ENCODE measurements around the gene AIF1L.

Gene AIF1L

DNA sequence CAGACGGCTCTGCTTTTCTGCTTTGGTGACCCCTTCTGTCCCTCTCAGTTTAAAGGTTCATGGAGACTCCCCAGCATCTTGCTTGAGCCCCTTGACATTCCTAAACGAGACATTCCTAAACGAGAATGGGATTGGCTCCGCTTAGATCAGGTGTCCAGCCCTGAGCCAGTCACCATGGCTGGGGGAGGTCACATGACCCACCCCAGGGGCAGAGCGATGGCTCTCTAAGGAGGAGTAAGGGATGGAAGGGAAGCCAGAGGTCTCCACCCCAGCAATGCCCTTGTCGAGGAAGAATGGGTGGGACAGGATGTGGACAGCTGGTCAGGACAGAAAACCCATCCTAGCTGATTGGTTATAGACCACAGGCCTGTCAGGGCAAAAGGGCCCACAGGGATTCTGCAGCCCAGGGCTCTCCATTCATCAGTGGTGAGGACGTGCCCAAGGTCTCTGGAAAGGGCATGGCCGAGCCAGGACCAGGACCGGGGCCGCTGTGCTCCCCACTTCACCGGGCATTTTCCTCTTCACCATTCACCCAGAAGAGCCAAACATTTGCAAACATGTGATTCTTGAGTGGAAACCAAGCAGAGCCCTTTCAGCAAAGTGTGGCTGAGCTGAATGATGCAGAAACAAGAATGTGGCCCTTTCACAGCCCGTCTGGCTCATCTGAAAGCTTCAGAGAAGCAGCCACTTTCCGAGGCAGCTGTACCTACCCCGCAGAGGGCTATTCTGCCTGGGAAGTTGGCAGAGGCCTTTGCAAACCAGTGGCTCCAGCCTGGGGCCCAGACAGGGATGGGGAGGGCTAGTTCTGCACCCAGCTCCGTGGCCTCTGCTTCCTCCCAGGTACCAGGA lies 19.8 kb upstream of the AIF1L start:
- DNase-seq (ENCODE audit: extremely low spot score, insufficient read length, low read depth) (no peak), FAIRE-seq (no peak)

DNA sequence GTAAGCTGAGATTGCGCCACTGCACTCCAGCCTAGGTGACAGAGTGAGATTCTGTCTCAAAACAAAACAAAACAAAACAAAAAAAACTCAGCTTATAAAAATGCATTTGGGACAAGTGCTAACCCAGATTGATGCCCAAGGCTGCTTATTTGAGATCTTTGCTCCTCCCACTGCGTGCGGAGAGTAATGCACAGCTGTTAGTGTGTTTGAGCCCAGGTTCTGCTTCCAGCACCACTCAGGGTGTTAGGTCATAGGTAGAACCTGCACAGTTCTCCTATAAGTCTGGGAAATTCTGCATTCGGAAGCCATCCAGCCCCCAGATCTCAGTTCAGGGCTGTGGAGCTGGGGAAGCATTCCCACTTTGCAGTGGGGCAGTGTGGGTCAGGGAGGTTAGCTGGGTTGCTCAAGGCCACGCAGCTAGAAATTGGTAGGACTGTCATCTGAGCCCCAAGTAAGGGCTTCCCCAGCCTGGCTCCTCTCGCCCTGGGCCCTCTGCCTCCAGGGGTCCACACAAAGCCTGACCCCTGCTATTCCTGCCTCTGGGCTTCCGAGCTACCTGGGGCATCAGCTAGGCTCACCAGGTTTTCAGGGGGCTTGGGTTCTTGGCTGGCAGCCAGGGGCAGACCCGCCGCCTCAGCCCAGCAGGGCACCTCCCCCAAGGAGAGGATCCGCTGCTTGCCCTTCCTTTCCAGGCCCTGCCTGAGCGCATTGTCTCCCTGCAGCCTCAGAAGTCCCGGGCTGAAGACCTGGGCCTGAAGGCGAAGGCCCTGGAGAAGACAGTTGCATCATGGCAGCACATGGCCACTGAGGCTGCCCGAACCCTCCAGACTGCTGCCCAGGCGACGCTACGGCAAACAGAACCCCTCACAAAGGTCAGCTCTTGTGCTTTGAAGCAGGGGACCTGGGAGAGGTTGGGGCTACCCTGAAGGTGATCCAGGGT lies 17.6 kb upstream of the AIF1L start:
- no peak for DNase-seq (ENCODE audit: extremely low spot score, insufficient read length, low read depth)
- no peak for FAIRE-seq

DNA sequence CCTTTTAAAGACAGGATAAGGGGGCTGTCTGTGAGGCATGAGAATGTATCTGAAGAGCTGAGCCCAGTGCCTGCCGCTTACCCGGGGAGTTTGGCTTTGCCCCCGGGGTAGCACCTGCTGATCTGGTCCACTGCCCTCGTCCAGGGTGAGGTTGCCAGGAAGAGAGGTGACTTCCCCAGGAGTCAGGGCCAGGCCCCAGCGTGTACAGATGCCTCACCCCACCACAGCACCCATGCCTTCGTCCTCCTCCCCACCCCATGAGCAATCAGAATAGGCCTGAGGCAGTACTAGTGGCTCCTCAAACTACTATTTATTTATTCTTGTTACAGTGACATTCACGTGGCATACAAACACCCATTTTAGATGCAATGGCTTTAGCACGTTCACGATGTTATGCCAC lies 15.7 kb upstream of the AIF1L start:
- no peak for FAIRE-seq
- DNase-seq (ENCODE audit: extremely low spot score, insufficient read length, low read depth), result no peak

DNA sequence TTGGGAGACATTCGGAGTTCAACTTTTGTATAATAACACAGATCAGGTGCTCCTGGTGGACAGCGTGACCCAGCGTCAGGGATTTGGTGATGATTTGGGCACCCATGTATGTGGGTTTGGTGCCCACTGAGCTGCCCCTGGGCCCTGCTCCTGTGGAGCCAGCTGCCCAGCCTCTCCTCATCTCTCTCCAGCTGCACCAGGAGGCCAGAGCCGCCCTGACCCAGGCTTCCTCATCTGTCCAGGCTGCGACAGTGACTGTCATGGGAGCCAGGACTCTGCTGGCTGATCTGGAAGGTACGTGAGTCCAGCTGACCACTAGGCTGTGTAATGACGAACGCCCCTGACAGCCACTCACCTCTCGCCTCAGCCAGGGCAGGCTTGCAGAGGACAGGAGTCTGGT lies 14.5 kb upstream of the AIF1L start:
- FAIRE-seq (no peak), DNase-seq (ENCODE audit: extremely low spot score, insufficient read length, low read depth) (no peak)

DNA sequence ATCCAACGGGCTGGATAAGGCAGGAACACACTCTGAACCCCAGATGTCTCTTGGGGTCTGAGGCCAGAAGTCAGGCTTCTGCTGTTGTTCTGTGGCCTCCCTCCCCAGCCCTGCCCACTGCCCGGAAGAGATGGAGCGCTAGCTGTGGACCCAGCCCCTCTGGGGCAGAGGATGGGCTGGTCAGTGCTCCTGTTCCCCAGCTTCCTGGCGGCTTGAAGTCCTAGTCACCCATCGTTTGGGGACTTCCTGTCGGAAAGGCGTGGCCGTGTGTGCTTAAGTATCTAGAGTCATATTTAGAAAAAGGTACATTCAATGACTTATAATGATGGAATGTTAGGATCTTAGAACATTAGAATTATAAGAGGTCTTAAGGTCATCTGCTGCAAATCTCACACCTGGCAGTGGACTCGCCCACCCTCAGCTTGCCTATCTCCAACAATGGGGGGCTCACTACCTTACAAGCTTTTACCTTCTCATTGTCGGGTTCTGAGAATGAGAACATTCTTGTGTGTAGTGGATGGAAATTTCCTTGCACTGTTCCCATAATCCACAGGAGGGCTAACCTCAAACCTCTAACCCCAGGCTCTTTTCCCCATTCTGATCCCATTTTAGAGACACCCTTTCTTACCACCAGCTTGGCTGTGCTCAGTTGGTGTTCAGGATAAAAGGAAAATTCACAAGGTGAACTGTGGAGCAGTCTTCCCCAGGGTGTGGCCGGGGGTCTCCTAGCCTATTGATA lies 13.4 kb upstream of the AIF1L start:
- DNase-seq (ENCODE audit: extremely low spot score, insufficient read length, low read depth), result no peak
- no peak for FAIRE-seq

DNA sequence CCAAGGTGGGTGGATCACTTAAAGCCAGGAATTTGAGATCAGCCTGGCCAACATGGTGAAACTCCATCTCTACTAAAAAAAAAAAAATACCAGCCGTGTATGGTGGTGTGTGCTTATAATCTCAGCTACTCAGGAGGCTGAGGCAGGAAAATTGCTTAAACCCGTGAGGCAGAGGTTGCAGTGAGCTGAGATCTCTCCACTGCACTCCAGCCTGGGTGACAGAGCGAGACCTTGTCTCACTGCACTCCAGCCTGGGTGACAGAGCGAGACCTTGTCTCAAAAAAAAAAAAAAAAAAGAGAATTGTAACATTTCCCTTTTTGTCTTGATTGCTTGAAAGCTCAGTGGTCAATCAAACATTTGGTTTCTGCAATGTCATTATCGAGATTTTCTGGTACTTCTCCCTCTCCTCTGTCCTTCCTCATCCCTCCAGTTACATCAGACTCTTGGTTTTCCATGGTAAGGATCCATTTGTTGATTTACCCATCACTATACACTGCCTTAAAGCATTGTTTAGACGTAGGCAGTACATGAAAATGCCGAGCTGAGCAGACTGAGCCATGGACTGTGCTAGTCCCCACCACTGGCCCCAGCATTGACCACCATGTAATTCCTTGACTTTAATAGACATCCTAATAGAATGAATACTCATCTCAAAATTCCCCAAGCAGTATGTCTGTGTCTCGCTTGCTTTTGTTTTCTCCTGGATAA lies 11.5 kb upstream of the AIF1L start:
- DNase-seq (ENCODE audit: extremely low spot score, insufficient read length, low read depth), result no peak
- FAIRE-seq, result no peak

DNA sequence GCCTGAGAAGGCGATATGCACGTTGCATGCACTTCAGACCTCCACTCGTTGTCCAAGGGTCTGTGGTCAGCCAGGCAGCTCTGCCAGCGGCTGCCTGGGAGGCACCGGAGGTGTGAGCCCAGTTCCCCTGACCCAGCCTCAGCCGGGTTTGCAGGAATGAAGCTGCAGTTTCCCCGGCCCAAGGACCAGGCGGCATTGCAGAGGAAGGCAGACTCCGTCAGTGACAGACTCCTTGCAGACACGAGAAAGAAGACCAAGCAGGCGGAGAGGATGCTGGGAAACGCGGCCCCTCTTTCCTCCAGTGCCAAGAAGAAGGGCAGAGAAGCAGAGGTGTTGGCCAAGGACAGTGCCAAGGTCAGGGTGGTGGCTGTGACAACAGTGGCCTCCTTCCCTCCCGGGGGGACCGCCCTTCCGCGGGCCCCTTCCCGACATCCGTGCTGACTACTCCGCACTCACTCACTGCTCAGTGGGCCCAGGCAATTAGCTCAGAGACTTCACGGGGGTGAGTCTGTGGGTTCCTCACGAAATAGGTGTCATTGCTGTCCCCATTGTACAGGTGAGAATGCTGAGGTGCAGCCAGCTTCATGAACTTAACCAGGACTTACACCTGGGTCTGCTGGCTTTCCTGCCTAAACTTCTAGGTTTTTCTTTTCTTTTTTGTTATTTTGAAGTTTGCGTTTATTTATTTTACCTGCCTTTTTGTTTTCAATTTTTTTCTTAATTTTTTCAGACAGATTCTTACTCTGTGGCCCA lies 10.8 kb upstream of the AIF1L start:
- no peak for DNase-seq (ENCODE audit: extremely low spot score, insufficient read length, low read depth)
- no peak for FAIRE-seq

DNA sequence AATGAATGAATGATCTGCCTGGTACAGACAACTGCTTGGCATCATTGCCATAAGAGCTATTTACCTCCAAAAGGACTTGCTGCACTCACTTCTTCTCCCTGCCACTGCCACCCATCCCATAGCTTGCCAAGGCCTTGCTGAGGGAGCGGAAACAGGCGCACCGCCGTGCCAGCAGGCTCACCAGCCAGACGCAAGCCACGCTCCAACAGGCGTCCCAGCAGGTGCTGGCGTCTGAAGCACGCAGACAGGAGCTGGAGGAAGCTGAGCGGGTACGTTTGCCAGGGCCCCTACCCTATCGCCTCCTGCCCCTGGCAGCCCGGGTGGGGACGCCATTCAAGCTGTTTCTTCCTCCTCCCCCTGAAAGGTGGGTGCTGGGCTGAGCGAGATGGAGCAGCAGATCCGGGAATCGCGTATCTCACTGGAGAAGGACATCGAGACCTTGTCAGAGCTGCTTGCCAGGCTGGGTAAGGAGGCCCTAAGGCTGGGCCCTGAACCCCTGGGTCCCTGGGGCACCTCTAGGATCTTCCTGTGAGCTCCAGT lies 8.9 kb upstream of the AIF1L start:
- DNase-seq (ENCODE audit: extremely low spot score, insufficient read length, low read depth) (no peak), FAIRE-seq (no peak)

DNA sequence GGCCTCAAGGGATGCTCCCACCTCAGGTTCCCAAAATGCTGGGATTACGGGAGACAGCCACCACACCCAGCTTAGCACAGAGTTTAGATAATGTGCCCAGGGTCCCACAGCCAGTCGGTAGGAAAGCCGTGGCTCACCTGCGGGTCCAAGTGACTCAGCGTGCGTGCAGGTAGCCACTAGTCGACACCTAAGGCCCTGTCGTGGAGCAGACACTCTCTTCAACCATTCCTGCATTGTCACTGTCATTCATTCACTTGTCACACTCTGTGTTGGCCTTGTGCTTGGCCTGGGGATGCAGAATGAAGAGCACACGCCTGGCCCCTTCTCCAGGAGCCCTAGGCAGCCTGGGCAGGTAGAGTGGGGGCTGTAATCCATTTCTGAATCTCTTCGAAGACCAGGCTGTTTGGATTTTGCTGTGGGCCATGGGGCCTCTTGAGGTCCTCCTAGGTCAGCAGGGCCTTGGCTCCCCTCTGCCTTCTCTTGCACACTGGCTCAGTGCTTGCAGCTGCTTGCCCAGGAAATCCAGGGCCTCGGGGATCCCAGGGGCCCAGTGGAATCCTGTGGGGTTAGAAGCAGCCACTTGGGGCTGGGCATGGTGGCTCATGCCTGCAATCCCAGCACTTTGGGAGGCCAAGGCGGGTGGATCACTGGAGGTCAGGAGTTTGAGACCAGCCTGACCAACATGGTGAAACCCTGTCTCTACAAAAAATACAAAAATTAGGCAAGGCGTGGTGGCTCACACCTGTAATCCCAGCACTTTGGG lies 6.1 kb upstream of the AIF1L start:
- no peak for FAIRE-seq
- no peak for DNase-seq (ENCODE audit: extremely low spot score, insufficient read length, low read depth)

DNA sequence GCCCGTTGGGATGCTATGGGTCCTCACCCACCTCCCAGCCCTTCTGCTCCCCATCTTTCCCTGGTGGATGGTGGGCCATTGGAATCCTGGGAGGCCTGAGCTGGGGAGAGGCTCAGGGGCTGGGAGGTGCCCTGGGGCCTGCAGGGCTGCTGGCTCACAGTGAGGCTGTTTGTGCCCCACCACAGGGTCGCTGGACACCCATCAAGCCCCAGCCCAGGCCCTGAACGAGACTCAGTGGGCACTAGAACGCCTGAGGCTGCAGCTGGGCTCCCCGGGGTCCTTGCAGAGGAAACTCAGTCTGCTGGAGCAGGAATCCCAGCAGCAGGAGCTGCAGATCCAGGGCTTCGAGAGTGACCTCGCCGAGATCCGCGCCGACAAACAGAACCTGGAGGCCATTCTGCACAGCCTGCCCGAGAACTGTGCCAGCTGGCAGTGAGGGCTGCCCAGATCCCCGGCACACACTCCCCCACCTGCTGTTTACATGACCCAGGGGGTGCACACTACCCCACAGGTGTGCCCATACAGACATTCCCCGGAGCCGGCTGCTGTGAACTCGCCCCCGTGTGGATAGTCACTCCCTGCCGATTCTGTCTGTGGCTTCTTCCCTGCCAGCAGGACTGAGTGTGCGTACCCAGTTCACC lies 4.9 kb upstream of the AIF1L start:
- FAIRE-seq (no peak), DNase-seq (ENCODE audit: extremely low spot score, insufficient read length, low read depth) (no peak)

DNA sequence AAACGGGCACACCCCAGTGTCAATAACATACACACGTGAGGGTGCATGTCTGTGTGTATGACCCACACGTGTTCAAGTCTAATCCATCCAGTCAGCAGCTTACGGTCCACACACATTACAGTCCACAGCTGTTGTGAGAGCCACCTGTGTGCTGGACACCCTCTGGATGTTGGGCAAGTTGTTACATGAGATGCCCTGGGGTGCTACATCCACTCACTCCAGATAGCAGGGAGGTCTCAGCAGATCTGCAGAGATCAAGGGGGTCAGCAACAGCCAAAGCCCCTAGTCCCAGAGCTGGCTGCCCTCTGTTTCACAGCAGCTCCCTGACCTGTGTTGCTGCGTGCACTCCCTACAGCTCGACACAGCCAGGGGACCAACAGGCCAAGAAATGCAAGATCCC lies 4.3 kb upstream of the AIF1L start:
- DNase-seq (ENCODE audit: extremely low spot score, insufficient read length, low read depth), result no peak
- no peak for FAIRE-seq

DNA sequence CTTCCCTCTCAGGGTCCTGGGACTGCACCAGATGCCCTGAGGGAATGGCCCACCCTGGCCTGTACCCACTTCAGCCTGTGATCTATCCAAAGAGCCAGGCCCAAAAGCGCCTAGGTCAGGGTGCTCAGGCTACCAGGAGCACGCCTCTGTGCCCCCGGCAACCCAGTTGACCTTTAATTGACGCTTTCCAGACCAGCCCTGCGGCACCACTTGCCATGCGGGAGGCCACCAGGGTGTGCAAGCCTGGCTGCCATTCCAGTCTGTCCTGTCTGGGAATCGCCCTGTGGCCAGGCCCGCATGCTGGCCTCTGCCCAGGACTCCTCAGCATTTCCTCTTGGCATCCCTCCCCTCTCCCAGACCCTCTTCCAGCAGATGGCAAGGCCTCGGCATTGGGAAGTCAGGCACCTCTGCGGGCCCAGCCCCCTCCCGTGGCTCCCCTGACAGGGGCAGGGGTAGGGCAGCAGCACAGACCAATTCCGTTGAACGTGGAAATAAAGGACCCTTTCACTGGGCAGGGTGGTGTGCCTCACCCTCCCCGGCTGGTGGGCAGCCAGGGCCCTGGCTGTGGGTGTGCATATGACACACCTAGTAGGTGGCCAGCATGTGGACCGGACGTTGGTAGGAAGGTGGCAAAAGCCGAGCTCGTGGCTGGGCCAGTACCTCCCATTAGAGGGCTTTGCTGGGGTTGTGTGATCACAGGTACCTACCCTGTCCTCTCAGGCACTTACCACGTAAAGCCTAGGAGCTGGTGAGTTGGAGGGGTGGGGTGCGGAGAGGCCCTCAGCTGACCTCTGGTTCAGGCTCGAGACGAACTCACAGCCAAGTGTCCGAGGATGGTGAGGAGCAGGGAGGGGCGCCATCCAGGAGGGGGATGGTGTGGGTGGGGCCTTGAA lies 3.5 kb upstream of the AIF1L start:
- FAIRE-seq (no peak), DNase-seq (ENCODE audit: extremely low spot score, insufficient read length, low read depth) (no peak)

DNA sequence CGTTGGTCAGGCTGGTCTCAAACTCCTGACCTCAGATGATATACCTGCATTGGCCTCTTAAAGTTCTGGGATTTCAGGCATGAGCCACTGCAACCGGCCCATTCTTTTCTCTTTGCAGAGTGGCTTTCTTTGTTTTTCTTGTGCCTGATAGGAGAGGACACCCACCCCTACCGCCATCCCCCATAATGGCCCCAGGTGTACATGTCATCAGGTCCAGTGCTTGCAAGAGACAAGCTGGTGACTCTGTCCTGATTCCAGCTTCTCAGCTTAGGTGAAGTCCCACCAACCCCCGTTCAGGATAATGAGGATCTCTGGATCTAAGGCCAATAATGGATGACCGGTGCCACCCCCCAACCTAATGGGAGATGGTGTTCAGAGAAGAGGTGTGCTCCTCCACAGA lies 2.3 kb upstream of the AIF1L start:
- FAIRE-seq, result no peak
- DNase-seq (ENCODE audit: extremely low spot score, insufficient read length, low read depth), result no peak

DNA sequence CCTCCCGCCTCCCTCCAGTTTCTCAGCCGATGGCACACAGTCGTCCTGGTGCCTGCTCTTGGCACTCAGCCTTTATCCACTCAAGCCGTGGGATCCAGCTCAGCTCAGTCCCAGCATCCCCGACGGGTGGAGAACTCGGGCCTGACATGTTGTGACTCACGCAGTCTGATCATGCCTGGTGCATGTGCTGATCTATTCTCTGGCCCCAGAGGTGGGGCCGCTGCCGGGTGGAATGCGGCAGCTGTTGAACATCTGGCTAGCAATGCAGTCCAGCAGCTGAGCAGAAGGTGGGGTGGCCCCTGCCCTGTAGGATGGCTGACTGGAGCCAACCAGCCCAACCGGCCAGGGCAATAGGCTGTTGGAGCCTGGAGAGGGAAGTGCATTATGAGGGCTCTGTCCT lies 1.7 kb upstream of the AIF1L start:
- no peak for FAIRE-seq

DNA sequence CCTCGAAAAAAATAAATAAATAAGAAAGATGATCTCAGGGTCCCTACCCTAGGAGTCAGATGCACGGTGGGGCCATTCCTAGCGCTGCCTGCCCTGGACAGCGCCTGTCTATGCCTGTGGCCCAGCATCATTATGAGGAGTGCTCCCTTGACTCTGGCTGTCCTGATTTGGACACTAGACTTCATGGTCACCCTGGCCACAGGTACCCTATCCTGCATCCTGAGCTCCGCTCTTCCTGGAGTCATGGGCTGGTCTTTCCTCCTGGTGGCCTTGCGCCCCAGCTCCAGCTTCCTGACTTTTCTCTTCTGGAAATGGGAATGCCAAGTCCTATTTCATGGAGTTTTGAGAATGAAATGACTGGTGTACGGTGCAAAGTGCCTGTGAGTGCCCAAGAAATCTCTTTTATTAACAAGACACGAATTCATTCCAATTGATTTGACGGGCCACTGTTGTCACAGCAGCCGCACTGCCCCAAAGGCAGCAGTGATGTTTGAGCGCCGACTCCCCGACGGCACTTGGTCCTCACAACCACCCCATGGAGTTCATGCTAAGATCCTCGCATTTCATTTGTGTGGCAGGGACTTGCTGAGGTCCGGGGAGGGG lies 564 bp upstream of the AIF1L start:
- no peak for DNase-seq (ENCODE audit: extremely low spot score, insufficient read length, low read depth)

More for the DNA sequence above, 1.7 kb upstream of the AIF1L start:
- DNase-seq (ENCODE audit: extremely low spot score, insufficient read length, low read depth), result no peak

More for the DNA sequence above, 564 bp upstream of the AIF1L start:
- FAIRE-seq, result no peak
